Endometrium (tissue), 2 donors: Measurements from ENCODE around the gene PKP1.

Experiments used
- FAIRE-seq: peaks from 2 replicates; lab custom pipeline; 2012; peaks lifted over from hg19 to GRCh38; lab: Jason Lieb, UNC
- donor health status: control.
- donor health status: control.

PKP1 gene

GRCh38 chr1:201281573-201281972 is 1.7 kb upstream of the PKP1 start:
- no peak for FAIRE-seq

- no peak for FAIRE-seq
Measured at GRCh38 chr1:201282216-201282615, 1.1 kb upstream of the PKP1 start.

- no peak for FAIRE-seq
Measured at GRCh38 chr1:201283836-201284553, 689 bp downstream of the PKP1 start.

GRCh38 chr1:201284636-201285035 is 1.3 kb downstream of the PKP1 start:
- FAIRE-seq = no peak

GRCh38 chr1:201285846-201286245 is 2.5 kb downstream of the PKP1 start:
- no peak for FAIRE-seq

GRCh38 chr1:201286445-201286844 is 3.1 kb downstream of the PKP1 start:
- no peak for FAIRE-seq

GRCh38 chr1:201288007-201288406 is 4.7 kb downstream of the PKP1 start:
- no peak for FAIRE-seq

GRCh38 chr1:201288765-201289164 is 5.5 kb downstream of the PKP1 start:
- FAIRE-seq = no peak

- FAIRE-seq = no peak
Measured at GRCh38 chr1:201290551-201290950, 7.2 kb downstream of the PKP1 start.

- FAIRE-seq = no peak
Measured at GRCh38 chr1:201291916-201292315, 8.6 kb downstream of the PKP1 start.

GRCh38 chr1:201294876-201295275 is 11.6 kb downstream of the PKP1 start:
- no peak for FAIRE-seq

GRCh38 chr1:201295346-201295745 is 12.0 kb downstream of the PKP1 start:
- FAIRE-seq = no peak

- FAIRE-seq = no peak
Measured at GRCh38 chr1:201295861-201296260, 12.6 kb downstream of the PKP1 start.

GRCh38 chr1:201296352-201296751 is 13.0 kb downstream of the PKP1 start:
- FAIRE-seq = no peak

- no peak for FAIRE-seq
Measured at GRCh38 chr1:201298396-201299381, 15.4 kb downstream of the PKP1 start.

- no peak for FAIRE-seq
Measured at GRCh38 chr1:201299968-201300367, 16.7 kb downstream of the PKP1 start.

- FAIRE-seq = no peak
Measured at GRCh38 chr1:201300641-201301040, 17.3 kb downstream of the PKP1 start.

GRCh38 chr1:201302163-201303152 is 19.2 kb downstream of the PKP1 start:
- FAIRE-seq = no peak

GRCh38 chr1:201304126-201304525 is 20.8 kb downstream of the PKP1 start:
- no peak for FAIRE-seq

GRCh38 chr1:201305815-201306214 is 22.5 kb downstream of the PKP1 start:
- FAIRE-seq = no peak

GRCh38 chr1:201307231-201307630 is 23.9 kb downstream of the PKP1 start:
- FAIRE-seq = no peak
